ENCODE data around the gene GBP1.
A peak's percentile ranks its signal among the peaks of the same experiment; 100 is the strongest.
"Not testable (repeated sequence)": the region's sequence is repeated elsewhere in the genome, so short reads cannot be mapped to it uniquely, and the experiment has no call there.

Gene GBP1

DNA sequence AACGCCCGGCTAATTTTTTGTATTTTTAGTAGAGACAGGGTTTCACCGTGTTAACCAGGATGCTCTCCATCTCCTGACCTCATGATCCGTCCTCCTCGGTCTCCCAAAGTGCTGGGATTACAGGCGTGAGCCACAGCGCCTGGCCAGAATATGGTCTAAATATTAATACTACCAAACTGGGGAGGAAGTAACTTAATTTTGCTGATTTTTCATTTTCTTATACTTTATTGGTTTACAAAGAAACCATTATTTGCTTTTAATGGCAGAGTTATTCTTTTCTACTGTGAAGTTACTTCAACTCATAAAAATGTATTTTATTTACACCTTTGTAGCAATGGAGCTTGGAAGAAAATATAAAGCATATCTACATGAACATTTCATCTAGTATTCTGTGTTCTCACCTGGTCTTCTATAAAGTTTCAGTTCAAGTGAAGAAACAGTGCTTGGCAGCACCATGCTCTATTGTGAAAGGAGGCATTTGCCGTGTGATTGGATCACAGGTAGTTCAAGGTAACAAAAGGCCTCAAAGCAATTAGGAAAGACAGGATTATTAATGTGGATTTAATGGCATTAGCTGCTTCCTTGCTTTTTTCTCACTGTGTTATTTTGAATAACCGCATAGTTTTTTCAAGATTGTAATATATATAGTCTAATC, 13.6 kb downstream of the GBP1 start:
- DNase-seq, result no peak

DNA sequence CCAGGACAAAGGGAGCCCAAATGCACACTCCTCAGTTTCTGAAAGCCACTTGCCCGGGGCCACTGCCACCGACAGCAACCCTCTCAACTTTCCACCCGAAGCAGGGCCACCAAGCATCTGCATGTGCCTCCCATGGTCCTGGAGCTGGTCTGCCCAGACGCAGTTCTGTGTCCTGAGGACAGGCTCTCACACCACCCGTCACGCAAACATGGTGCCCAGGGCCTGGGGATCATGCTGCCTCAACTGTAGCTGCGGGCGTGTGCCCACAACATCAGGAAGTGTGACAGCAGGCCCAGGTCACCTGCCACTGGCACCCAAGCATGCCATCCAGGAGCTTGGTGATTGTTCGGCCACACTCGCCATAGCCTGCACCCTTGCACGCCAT, 14.4 kb downstream of the GBP1 start:
- no peak for DNase-seq

DNA sequence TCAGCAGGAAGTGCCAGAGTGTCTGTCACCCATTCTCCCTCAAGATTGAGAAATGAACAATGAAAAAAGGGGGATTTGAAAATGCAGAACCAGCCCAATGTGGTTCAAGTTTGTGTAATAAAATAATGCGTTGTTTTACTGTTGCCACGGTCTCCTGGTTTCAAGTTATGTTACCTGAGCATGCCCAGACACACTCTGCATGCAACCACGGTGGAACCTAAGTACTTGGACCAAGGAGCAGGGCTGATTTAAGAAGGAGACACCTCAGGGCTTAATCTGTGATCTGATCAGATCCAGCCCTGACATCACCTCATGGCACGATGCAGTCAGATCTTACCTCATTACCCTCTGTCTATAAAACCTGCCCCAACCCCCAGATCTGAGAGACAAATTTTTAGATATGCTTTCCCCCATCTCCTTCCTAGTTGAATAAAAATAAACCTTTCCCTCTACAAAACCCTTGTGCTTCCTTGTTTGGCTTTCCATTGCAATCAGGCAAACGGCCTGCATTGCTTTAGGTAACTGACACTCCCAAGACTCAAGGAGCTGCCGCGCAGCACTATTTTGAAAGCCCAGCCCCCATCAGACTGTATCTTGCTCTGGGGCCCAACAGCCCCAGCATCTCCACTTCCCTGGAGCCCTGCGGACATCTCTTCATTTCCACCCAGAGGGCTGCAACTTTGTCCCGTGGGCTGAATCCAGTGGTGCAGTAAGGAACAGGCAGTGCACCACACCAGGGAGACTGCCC, 14.9 kb downstream of the GBP1 start:
- not testable (repeated sequence) for DNase-seq

DNA sequence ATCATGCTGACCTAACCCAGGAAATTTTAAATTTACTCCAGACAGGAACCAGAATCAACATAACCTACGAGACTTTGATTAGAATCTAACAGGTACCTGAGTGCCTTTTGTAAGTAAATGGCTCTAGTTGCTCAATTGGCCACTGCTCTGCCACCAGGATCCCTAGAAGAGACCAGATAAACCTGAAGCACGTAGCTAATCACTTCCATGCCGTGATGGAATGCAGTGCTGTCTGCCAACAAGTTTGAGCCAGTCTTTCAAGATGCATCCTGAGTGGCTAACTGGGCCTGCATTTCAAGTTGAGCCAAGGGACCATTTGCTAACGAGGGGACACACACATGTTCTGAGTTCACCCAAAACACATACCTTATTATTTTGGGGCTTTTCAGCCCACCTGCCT, 15.8 kb downstream of the GBP1 start:
- not testable (repeated sequence) for DNase-seq

DNA sequence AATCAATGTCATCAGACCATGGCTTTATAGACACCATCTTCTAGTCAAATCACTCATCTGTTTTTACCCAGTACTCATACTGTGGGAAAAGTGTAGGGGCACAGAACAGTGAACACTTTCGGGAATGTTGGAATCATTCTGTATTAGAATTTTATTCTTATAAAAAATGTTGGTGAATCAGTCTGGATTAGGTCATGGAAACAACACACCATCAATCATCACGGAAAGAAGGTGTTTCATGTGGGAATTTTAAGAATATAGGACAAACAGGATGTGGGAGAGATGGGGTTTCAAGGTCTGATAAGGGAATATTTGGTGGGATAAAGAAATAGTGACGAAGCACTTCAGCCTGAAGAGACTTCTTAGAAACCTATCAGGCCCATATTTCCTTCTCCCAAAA, 17.3 kb downstream of the GBP1 start:
- no peak for DNase-seq

DNA sequence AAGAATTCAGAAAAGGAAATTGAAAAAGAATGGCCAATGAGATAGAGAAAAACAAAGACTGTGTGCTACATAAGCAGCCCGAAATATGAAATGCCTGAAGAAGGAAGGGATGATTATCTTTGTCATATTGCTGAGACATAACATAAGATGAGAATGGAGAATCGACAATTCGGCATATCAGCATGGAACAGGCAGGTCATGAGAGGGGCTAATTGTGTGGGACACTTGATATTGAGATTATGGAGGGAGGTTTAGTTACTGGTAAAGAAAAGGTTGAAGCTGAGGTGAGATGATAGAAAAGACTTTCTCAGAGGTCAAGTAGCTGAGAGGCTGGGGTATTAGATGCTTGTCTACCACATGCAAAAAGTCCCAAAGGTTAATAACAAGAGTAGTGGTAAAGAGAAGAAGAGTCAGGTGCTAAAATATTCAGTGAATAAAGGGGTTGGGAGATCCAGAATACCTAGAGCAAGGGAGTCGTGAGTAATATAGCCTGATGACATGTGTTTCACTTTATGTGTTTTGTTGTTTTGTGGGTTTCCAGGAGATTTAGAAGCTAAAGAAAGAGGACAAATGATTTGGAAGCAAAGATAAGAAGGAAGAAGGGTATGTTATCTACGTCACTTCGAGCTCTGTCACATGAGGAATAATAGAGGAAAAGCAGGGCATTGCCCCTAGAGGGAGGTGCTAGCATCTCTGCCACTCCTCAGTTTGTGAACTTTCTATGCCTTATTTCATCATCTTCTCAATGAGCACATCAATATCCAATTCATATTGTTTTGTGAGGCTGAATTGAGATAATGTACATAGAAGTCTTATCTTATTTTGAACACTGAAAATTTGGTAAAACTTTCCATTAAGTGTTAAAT, 18.5 kb downstream of the GBP1 start:
- not testable (repeated sequence) for DNase-seq

DNA sequence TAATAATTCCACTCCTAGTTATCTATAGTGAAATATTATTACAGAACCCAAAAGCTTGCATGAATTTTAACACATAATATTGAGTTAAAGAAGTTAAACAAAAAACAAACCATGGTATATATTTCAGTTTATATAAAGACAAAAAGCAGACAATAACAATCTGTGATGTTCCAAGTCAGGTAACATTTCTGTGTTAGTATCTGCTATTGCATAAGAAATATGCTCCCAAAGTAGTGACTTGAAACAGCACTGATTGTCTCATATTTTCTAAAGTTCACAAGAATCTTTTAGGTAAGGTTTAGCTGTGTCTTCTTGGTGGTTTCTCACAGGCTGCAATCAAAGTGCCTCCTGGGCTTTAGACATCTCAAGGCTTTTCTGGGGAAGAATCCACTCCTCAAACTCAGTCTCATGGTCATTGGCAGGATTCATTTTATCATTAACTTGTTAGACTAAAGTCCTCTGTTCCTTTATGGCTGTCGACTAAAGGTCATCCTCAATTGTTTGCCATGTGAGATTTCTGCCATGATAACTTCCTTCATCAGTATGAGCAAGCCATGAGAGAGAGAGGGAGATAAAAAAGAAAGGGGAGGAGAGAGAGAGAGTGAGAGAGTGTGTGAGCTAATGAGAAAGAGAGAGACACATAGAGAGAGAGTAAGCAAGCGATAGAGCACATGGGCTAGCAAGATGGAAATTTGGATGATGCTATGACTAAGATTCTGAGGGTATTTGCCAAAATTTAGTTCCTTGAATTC, 19.9 kb downstream of the GBP1 start:
- no peak for DNase-seq

DNA sequence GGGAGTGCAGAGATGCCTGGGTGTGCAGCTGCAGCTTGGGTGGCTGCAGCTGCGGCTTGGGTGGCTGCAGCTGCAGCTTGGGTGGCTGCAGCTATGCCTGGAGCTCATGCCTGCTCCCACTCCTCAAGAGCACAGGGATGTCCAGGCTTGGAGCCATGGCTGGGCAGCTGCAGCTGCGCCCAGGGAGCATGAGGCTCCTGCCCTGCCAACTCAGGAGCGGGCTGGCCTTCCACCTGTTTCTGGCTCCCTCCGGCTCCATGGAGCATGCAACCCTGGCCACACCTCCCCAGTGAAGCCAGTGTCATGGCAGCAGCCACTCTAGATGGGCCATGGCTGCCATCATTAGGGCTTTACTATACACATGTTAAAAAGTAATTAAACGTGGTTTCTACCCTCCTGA, 21.1 kb downstream of the GBP1 start:
- DNase-seq, result no peak

DNA sequence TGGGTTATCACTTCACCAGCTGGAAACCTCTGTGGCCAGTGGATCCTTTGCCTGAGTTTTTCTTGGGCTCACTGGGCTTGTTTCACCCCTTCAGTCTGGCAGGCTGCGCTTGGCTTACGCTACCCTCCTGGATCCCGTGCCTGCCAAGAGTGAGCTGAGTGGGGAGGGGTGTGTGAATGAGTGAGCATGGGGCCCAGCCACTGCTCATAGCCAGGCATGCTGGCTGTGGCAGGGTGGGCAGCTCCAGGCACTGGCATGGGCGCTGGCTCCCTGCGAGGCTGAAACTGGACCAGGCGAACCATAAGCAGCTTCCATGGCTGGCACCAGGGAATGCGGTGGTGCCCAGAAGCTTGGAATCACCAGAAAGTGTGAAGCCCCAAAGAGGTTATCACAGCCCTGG, 22.5 kb downstream of the GBP1 start:
- no peak for DNase-seq

DNA sequence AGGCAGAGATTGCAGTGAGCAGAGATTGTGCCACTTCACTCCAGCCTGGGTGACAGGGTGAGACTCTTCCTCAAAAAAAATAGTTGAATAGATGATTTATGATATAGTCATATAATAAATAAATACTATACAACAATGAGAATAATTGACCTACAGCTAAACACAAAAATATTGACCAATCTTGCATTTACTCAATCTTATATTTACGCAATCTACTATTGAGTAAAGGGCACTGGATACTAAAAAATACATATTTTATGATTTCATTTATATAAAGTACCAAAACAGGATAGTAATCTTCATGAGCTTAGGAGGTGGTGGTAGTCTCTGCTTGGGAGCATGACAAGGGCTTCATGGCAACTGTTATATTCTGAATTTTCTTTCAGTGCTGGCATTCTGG, 23.3 kb downstream of the GBP1 start:
- DNase-seq, result no peak

DNA sequence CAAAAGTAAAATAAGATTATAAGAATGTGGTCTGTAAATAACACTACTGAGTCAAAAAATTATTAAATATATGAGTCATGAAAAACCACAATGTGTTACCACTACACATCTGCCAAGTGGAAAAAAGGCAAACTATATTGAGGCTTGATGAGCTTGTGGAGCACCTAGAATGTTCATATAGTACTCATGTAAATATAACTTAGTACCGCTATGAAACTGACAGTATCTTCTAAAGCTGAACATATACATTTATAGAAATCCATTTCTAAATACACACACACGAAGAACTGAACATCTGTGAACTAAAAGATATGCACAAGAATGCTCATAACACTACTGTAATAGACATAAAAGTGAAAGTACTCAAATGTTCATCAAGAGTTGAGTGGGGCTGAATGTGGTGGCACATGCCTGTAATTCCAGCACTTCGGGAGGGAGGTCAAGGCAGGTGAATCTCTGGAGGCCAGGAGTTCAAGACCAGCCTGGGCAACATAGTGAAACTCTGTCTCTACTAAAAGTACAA, 23.8 kb downstream of the GBP1 start:
- DNase-seq, result no peak

DNA sequence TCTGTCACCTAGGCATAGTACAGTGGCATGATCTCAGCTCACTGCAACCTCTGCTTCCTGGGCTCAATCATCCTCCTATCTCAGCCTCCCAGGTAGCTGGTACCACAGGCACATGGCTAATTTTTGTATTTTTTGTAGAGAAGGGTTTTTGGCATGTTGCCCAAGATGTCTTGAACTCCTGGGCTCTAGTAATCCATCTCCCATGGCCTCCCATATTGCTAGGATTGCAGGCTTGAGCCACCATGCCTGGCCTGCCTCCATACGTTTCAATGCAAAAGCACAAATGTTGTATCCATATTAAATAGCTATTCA, 24.7 kb downstream of the GBP1 start:
- DNase-seq, result no peak

DNA sequence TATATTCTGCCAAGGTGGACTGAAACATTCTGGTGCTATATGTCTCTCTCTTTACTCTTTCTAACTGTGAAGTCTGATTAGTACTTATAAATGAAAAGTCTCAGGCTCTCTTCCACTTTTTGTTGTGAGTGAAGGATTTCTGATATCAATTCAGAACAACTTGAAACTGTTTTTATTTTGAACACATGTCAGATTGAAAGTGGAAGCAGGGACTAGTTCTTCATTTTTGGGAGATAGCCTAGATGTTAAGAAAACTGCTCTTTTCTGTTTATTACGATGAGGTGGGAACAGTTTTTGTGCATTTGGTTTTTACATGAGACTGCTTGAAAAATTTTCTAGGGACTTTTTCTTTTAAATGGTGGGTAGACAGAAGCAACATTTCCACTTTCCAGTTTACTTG, 27.8 kb downstream of the GBP1 start:
- no peak for DNase-seq

DNA sequence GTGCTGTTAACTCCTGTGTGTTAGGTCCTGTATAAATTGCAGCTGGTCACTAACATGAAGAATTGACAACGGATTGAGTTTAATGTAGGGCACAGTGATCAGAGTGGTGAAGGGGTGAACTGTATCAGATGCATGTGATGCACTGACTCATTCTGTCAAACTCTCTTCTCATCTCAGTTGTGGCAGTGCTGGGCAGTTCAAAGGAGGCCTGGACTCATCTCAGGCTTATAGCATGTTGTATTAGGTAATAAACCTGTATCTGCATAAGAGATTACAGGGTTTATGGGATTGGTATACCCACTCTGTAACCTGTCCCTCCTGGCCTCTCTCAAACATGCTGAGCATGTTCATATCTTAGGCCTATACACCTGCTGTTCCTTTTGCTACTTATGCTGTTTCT, 29.9 kb downstream of the GBP1 start:
- no peak for DNase-seq

DNA sequence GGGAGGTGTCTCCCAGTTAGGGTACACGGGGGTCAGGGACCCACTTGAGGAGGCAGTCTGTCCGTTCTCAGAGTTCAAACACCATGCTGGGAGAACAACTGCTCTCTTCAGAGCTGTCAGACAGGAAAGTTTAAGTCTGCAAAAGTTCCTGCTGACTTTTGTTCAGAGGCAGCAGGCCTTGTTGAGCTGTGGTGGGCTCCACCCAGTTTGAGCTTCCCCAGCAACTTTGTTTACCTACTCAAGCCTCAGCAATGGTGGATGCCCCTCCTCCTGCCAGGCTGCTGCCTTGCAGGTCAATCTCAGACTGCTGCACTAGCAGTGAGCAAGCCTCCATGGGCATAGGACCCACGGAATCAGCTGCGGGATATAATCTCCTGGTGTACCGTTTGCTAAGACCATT, 31.0 kb downstream of the GBP1 start:
- peak; percentile 23 for DNase-seq

DNA sequence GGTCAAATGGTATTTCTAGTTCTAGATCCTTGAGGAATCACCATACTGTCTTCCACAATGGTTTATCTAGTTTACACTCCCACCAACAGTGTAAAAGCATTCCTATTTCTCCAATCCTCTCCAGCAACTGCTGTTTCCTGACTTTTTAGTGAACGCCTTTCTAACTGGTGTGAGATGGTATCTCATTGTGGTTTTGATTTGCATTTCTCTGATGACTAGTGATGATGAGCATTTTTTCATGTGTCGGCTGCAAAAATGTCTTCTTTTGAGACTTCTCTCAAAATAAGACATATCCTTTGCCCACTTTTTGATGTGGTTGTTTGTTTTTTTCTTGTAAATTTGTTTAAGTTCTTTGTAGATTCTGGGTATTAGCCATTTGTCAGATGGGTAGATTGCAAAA, 36.0 kb downstream of the GBP1 start:
- peak; percentile 45 for DNase-seq

DNA sequence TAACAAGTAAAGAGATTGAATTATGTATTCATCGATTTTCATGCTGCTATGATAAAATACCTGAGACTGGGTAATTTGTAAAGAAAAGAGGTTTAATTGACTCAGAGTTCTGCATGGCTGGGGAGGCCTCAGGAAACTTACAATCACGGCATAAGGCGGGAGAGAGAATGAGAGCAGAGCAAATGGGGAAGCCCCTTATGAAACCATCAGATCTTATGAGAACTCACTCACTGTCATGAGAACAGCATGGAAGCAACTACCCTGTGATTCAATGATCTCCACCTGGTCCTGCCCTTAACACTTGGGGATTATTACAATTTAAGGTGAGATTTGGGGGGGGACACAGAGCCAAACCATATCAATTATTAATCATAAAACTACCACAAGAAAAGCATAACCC, 39.1 kb downstream of the GBP1 start:
- no peak for DNase-seq

DNA sequence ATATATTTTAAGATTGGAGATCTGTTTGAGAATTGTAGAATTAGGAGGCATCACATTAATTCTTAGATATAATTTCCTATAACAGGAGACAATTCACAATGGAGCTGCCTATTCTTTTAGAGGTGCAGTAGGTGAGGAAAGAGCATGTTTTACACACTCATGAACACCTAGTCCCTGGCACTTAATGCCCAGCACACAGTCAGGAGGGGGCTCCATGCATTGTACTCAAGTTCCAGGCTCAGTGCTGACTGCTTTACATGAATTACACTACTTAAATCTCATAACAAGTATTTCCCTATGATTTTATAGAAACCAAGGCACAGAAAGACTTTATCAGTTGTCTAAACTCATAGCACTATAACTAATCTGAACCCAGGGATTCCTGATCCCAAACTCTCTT, 42.0 kb downstream of the GBP1 start:
- no peak for DNase-seq

DNA sequence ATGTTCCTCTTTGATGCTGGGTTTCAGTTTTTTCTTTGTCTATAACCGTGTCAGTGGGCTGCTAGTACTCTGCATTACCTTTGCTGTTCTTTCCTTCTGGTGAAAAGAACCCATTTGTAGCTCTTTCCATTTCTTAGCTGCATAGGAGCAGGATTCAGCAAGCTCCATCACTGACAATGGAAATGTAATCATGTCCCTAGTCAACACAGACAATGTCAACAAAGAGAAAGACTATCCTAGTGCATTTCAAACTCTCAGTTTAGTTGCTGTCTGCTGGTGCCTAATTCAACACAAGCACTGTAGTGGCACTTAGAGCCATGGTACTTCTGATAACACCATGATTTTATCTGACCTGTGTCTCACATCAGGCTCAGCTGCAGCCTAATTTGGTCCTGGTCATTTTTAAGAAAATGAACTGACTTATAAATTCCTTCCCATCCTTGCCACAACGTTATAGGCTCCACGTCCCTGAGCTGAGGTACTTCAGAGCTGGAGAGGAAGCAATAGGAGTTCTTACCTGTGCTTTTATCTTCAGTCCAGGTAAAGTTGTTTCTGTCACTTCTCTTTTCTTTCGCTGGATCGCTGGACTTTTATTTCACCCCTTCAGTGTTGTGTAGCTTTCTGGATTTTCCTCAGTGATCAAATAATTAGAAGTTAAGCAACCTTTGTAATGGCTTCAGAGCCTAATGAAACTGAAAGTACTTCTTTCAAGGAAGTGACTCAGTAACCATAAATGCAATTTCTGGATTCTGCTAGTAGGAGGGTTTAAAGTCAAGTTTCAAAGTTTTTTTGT, 42.6 kb downstream of the GBP1 start, which contains the start of gene GBP3:
TSS of gene GBP3 (minus strand) at position 700 of the 793 bp plus-strand sequence. CDS start 2,145 bp downstream, outside the sequence.
- peak; percentile 57 for DNase-seq

DNA sequence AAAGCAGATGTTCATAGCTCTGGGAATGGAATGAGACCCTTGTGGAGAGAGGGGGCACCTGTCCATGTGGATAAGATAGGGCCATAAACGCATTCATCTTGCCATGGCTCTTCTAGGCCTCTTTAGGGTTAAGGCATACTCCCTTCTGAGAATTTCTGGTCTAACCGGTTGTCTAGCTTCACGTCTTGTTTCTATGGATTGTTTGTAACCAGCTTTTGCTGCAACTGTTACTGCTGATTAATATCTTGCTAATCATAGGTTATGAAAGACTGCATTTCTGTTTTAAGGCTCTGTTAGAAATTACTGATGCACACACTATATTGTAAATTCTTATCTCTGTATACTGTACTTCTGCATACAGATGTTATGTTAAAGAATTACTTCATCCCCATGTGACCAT, 46.7 kb downstream of the GBP1 start:
- DNase-seq, result not testable (repeated sequence)

DNA sequence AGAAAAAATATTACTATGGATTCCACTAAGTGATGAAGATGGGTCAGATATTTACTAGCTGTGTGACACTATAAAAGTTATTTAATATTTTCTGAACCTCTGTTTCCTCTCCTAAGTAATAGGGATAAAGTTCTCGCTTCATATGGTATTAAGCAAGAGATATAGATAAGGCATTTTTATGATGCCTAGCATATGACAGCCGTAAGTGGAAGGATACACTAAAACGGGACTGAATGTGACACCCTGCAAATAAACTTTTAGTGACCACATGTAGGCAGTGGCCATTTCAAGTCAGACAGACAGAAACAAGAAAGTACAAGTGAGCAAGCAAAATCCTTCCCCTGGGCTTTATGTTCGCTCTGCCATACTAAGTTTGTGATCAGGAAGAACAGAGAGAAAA, 56.5 kb downstream of the GBP1 start:
- DNase-seq, result no peak

Measured in CD4-positive, alpha-beta T cell treated with Interleukin-12 subunit alpha and Interleukin-12 subunit beta, for 1 hour (primary cell).